Duodenal mucosa (tissue), 2 donors: ENCODE measurements around the gene ALPI.

Experiments used
- H3K27ac ChIP-seq: one replicate; pipeline ENCODE4 v1.7.0; 2013; ENCODE audit warnings: low read depth, low read length
- H3K27me3 ChIP-seq, 2 donors: one replicate each; pipeline ENCODE4 v1.7.0; 2013; ENCODE audit warnings: low read length in 2 of 2, control low read depth in 1 of 2; ENCODE audit not compliant: insufficient read depth in 2 of 2, control insufficient read depth in 1 of 2
- H3K36me3 ChIP-seq, 2 donors: one replicate each; pipeline ENCODE4 v1.7.0; 2013; ENCODE audit warnings: low read length in 2 of 2, control low read depth in 1 of 2; ENCODE audit not compliant: insufficient read depth in 2 of 2, control insufficient read depth in 1 of 2
- H3K4me1 ChIP-seq, 2 donors: one replicate each; pipeline ENCODE4 v1.7.0; 2013; ENCODE audit warnings: low read length in 2 of 2, control low read depth in 1 of 2; ENCODE audit not compliant: insufficient read depth in 2 of 2, control insufficient read depth in 1 of 2
- H3K4me3 ChIP-seq, 2 donors: one replicate each; pipeline ENCODE4 v1.7.0; 2013; ENCODE audit warnings: low read length in 2 of 2, low read depth in 1 of 2
- H3K9ac ChIP-seq, 2 donors: one replicate each; pipeline ENCODE4 v1.7.0; 2013; ENCODE audit warnings: low read length in 2 of 2, low read depth in 1 of 2
- H3K9me3 ChIP-seq, 2 donors: one replicate each; pipeline ENCODE4 v1.7.0; 2013; ENCODE audit warnings: low read length in 2 of 2, control low read depth in 1 of 2; ENCODE audit not compliant: control insufficient read depth in 1 of 2

Gene ALPI

DNA sequence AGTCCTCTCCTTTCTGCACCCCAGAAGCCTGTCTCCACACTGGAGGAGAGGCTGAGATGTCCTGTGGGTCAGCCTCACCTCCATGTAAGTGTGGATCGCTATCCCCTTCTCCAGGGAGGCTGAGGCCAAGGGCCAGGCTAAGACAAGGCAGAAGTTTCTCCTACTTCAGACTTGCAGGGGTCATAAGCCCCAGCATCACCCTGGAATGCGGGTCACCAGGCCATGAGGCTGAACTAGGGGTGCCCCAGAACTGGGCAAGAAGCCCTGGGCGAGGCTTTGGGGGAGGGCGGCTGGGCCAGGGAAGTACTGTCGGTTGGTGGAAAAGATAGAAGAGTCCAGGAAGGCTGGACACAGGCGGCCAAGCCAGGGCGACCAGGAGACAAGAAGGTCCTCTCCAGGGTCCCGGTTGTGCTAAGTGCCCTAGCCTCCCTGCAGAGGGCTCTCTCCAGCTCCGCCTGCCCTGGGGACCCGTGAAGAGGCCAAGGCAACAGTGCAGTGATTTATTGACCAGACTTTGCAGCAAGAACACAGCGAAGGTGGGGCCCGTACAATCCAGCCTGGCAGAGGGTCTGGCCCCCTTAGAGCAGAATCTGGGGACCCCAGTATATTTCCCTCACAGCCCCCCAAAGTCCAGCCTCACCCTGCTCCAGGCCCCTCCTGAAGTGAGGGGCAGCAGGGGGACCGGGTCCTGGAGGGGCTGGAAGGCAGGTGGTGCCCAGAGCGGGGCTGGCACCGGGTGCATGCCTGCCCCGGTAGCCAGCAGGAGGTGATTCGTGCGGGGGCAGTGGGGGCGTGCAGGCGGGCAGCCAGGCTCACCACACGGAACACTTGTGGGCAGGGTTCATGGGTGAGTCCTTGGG lies 23.6 kb downstream of the ALPI start:
- Histone ChIP-seq H3K9me3 (no peaks in the 10 kb centered on the region), H3K4me1 (no peaks in the 10 kb centered on the region), H3K9ac (no peak overlapping the region), H3K27me3 (peaks cover 12 to 13% of the 10 kb centered on the region in 2 donors), H3K27ac (no peak overlapping the region), H3K36me3 (no peaks in the 10 kb centered on the region), H3K4me3 (no peak overlapping the region)

DNA sequence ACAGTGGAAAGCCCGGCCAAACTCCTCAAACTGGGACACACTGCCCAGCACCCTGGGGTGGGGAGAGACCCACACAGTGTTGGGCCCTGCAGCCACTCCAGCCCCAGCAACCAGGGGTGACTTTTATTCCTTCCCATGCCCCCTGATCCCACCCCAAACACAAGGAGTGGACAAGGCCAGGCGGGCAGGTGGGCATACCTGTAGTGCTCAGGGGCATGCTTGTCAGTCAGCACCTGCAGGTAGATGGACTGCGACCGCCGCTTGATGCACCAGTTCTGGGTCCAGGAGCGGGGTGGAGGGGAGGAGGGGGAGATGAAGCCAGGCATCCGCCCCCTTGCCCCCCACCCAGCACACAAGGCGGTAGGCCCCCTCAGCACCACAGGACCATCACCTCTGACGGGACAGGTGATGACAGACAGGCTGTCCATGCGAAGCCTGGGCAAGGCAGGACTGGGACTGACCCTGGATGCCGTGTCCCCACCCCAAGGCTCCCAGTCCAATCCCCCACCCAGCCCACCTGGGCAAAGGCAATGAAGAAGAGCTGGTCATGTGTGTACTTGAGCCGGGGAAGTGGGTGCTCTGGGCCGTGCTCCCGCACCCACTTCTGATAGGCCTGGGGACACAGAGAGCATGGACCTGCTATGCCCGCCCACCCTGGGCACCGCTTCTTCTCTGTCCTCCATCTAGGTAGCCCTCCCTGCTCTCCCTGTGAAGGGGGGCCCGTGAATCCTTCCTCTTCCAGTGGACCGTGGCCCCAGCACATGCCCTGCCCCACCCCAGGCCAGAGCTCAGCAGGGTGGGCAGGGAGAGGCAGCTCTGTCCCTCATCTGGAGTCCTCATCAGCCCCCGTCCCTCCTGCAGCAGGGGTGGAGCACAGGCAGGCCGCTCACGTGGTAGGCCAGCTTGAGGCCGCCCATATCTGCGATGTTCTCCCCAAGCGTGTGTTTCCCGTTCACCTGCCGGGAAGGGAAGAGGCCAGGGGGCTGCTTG lies 24.5 kb downstream of the ALPI start:
- H3K9me3 ChIP-seq, result no peaks in the 10 kb centered on the region
- H3K4me1 ChIP-seq, result no peaks in the 10 kb centered on the region
- H3K27ac ChIP-seq, result no peak overlapping the region
- H3K36me3 ChIP-seq, result no peaks in the 10 kb centered on the region
- H3K9ac ChIP-seq, result no peak overlapping the region
- H3K27me3 ChIP-seq, result peaks cover 15 to 21% of the 10 kb centered on the region in 2 donors
- no peak overlapping the region for H3K4me3 ChIP-seq

DNA sequence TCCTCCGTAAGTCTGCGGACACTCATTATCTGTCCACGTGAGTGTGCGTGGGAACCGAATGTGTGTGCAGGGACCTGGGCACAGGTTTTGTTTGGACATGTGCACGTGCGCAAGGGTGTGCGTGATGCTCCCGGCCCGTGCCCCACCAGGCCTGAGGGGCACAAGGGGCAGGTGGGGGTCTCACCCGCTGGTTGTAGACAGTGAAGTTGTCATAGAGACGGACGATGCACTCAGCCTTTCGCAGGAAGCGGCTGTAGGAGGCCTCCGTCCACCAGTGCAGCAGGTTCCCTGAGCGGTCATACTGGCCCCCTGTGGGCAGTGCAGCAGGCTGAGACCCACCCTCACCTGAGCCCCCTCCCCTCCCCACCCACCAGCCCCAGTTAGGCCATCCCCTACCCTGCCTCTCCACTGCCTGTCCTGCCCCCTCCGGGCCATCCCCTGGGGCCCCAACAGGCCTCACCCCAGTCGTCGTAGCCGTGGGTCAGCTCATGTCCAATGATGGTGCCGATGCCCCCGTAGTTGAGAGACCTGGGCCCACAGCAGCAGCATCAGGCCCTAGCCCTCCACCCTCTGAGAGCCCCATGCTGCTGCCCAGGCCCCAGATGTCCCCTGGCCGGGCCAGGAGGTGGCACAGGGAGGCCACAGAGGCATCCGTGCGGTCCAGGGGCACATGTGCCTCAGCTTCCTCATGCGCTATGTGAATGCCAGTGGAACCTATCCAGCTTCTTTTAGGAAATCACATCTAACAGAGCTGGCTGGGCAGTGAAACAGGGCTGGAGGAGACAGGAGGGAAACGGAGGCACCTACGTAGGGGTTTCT lies 25.6 kb downstream of the ALPI start:
- peaks cover 20 to 21% of the 10 kb centered on the region in 2 donors for H3K27me3 ChIP-seq
- no peak overlapping the region for H3K27ac ChIP-seq
- H3K9me3 ChIP-seq, result no peaks in the 10 kb centered on the region
- H3K4me1 ChIP-seq, result no peaks in the 10 kb centered on the region
- no peak overlapping the region for H3K9ac ChIP-seq
- H3K4me3 ChIP-seq, result no peak overlapping the region
- no peaks in the 10 kb centered on the region for H3K36me3 ChIP-seq

DNA sequence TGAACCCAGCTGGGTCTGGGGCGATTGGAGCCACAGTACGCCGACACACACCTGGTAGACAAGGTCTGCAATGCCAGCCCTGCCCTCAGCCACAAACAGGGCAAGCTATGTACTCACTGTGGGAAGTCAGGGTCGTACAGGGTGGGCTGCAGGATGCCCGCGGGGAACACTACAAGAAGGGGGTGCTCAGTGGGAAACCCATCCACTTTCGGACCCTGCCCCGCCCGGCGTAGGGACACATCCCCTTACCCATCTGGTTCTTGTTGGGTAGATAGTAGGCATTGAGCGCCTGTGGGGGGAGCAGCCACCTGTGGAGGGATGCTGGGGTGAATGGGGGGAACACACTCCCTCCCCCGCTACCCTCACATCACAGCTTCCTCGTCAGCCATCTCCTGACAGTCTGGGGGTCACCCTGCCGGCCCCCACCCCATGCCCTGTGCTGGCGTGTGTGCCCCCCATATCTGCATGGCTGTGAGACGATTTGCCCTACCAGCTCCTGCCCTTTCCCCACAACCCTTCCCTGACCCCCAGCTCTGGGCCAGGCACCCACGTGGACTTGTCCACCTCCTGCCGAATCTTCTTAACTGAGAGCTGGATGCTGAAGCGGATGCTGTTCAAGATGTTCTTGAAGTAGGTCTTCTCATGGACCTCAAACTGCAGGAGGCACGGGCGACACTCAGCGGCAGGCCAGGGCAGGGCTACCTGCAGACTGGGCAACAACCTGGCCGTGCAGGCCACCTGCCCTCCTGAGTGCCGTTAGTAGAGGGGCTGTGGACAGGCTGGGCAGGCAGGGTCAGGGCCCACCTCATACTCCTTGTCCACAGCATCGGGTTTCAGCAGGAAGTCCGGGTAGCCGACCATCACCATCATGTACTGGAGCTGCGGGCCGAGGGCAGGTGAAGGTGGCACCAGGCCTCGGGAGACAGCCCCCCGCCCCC lies 26.6 kb downstream of the ALPI start:
- no peak overlapping the region for H3K9ac ChIP-seq
- H3K4me3 ChIP-seq, result no peak overlapping the region
- H3K27me3 ChIP-seq, result peaks cover 24 to 28% of the 10 kb centered on the region in 2 donors
- no peak overlapping the region for H3K27ac ChIP-seq
- H3K9me3 ChIP-seq, result no peaks in the 10 kb centered on the region
- H3K4me1 ChIP-seq, result no peaks in the 10 kb centered on the region
- H3K36me3 ChIP-seq, result no peaks in the 10 kb centered on the region

DNA sequence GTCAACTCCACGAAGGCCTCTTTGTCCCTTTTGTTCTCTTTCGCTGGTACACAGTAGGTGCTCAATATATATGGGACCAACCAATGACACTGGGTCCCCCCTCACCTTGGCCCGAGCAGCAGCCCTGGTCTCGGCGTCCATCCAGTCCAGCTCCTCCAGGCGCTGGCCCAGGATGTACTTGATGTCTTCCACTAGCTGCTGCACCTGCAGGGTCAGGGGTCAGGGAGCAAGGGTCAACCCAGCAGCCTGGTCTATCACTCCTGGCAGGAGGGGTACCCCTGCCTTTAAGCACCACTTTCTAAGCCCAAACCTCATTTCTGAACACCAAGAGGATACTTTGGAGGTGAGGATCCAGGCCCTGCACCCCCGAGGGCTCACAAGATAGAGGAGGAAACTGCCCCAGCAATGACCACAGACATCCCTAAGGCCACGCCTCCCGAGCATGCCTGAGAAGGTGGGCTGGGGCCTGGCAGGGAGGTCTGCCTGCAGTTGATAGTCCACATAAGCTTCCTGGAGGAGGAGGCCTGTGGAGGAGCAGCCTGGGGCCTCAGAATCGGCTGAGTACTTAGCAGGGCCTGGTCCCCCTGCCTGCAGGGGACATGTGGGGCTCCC lies 27.5 kb downstream of the ALPI start:
- H3K27me3 ChIP-seq, result peaks cover 30 to 33% of the 10 kb centered on the region in 2 donors
- H3K9me3 ChIP-seq, result no peaks in the 10 kb centered on the region

DNA sequence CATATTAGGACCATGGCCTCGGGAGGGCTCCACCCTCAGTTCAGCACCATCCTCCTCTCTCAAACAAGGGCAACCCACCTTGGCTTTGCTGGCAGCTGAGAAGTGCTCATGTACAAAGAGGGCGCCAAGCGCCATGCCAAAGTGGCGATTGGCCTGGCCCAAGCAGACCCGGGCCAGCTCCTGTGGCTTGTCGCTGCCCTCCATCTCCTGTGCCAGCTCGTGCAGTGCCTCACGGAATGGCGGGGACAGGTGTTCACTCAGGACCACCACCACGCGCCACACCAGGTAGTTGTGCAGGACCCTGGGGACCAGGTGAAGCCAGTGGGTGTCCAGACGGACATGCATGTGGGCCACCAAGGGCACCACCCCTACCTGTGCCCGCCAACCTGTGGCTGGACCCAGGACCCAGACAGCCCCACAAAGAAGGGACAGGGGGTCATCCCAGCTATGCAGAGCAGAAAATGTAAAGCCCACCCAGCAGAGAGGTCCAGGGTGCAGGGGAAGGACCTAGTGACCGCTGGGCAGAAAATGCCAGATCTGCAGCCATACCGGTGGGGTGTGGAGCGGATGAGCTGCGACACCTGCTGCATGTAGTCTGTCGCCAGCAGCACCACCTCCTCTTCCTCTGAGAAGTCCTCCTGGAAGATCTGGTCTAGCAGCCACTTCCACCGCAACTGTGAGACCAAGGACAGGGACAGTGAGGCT lies 28.1 kb downstream of the ALPI start:
- peaks cover 35% of the 10 kb centered on the region in 2 donors for H3K27me3 ChIP-seq
- no peak overlapping the region for H3K27ac ChIP-seq
- no peaks in the 10 kb centered on the region for H3K9me3 ChIP-seq
- H3K9ac ChIP-seq, result no peak overlapping the region
- H3K36me3 ChIP-seq, result no peaks in the 10 kb centered on the region
- H3K4me1 ChIP-seq, result no peaks in the 10 kb centered on the region
- H3K4me3 ChIP-seq, result no peak overlapping the region

More for the DNA sequence above, 27.5 kb downstream of the ALPI start:
- no peaks in the 10 kb centered on the region for H3K4me1 ChIP-seq
- H3K9ac ChIP-seq, result no peak overlapping the region
- no peaks in the 10 kb centered on the region for H3K36me3 ChIP-seq
- H3K27ac ChIP-seq, result no peak overlapping the region
- no peak overlapping the region for H3K4me3 ChIP-seq

DNA sequence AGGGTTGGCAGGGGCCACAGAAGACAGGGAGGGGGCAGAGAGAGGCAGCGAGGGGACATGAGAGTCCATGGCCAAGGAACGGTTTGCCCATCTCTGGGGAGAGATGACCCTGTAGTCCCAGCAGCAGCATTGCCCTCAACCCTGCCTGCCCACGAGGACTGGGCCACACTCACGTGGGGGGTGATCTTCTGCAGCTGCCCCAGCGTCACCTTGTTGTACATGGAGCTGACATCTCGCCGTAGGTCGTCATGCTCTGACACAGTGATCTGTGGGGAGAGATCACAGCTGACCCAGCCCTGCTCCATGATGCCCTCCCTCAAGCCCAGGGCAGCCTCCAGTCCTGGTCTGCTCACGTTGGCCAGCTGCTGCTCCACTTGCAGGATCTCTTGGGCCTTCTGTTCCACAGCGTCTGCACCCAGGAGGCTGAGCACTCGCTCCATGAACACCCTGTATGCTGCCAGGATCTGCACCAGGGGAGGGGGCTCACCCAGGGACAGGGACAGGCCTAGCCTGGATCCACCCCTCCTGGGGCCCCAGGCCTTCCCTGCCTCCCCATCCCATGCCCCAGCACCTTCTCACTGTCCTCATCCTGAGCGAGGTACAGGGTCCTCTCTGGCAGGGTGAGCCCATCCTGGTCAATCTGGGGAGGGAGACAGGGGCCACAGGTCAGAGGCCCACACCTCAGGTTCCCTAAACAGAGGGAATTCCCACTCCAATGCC lies 28.8 kb downstream of the ALPI start:
- H3K9ac ChIP-seq, result no peak overlapping the region
- H3K27ac ChIP-seq, result no peak overlapping the region
- H3K27me3 ChIP-seq, result peaks cover 35% of the 10 kb centered on the region in 2 donors
- no peaks in the 10 kb centered on the region for H3K9me3 ChIP-seq
- H3K4me3 ChIP-seq, result no peak overlapping the region
- no peaks in the 10 kb centered on the region for H3K4me1 ChIP-seq
- H3K36me3 ChIP-seq, result no peaks in the 10 kb centered on the region

DNA sequence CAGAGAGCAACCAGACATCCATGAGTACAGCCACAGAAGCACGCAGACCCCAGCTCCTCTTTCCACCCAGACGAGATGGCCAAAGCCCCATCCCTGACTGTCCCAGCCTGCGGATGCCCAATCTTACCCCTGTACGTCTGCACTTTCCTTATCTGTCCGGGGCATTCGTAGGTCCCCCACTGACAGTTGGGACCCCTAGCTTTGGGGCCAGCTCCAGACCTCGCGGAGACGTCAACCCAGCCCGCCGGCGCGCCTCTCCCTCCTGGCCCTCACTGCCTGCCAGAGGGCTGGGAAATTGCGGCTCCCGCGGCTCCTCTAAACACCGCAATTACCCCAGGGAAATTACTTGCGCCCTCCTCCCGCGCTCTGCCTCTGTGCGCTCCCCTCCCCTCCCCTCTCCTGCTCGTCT lies 29.4 kb downstream of the ALPI start:
- Histone ChIP-seq H3K9ac (no peak overlapping the region), H3K4me1 (no peaks in the 10 kb centered on the region), H3K9me3 (no peaks in the 10 kb centered on the region), H3K36me3 (no peaks in the 10 kb centered on the region), H3K27me3 (peaks cover 35 to 40% of the 10 kb centered on the region in 2 donors), H3K27ac (no peak overlapping the region), H3K4me3 (no peak overlapping the region)
